PC-3 (cell line): Measurements from ENCODE around the gene SLC22A5. TPM values are rescaled to one million over a fixed set of nuclear protein-coding genes. Genes with fewer than 3 reads are reported as not detected.

Source experiments
- ATAC-seq: fragments of 200-7000 bp; cut with Tn5 transposase; 2 replicates; pipeline ENCODE4 v1.9.1; 2020; ENCODE audit warnings: mild to moderate bottlenecking, moderate library complexity
- BruUV-seq: library from RNA; stranded (reverse); fragments of 400-500 nt; replicated peaks from 2 replicates; lab custom pipeline; 2021; lab: Mats Ljungman, UMichigan
- CTCF ChIA-PET: fragments of 300-600 bp; sonication (Branson Sonifier 250); formaldehyde crosslinking; loops from one replicate; lab custom pipeline; 2022; ENCODE audit warnings: antibody characterized with exemption; lab: Charles Lee
- POLR2A ChIA-PET: fragments of 300-600 bp; sonication (Branson Sonifier 250); formaldehyde crosslinking; loops from one replicate; lab custom pipeline; 2022; ENCODE audit warnings: antibody characterized with exemption; ENCODE audit not compliant: unreplicated experiment; lab: Charles Lee
- DNase-seq: peaks from one replicate; pipeline ENCODE4 v3.0.0-alpha.2; 2015
- H2AFZ ChIP-seq: fragments of 300-600 bp; sonication (generic); 2 replicates; pipeline ENCODE4 v1.6.0; 2016; ENCODE audit warnings: antibody characterized with exemption, low read length
- H3F3A ChIP-seq: fragments of 300-600 bp; sonication (generic); one replicate; pipeline ENCODE4 v1.6.0; 2017; ENCODE audit warnings: antibody characterized with exemption, low read length, control low read depth, mild to moderate bottlenecking; ENCODE audit not compliant: unreplicated experiment
- H3K27ac ChIP-seq: fragments of 300-600 bp; sonication (generic); 2 replicates; pipeline ENCODE4 v1.5.1; 2016; ENCODE audit warnings: mild to moderate bottlenecking, low read length
- H3K27me3 ChIP-seq: fragments of 300-600 bp; sonication (generic); 2 replicates; pipeline ENCODE4 v1.6.1; 2016; ENCODE audit warnings: low read length, mixed read lengths
- H3K36me3 ChIP-seq: fragments of 300-600 bp; sonication (generic); 2 replicates; pipeline ENCODE4 v1.6.1; 2016; ENCODE audit warnings: low read depth, mixed run types, low read length, mixed read lengths
- H3K4me1 ChIP-seq: fragments of 300-600 bp; sonication (generic); 2 replicates; pipeline ENCODE4 v1.5.1; 2016; ENCODE audit warnings: low read length; ENCODE audit not compliant: insufficient read depth
- H3K4me2 ChIP-seq: fragments of 300-600 bp; sonication (generic); 2 replicates; pipeline ENCODE4 v1.6.0; 2016; ENCODE audit warnings: low read length
- H3K4me3 ChIP-seq: fragments of 300-600 bp; sonication (generic); 2 replicates; pipeline ENCODE4 v1.5.1; 2016; ENCODE audit warnings: mild to moderate bottlenecking, low read length, mixed read lengths
- H3K79me2 ChIP-seq: fragments of 300-600 bp; sonication (generic); 2 replicates; pipeline ENCODE4 v1.6.1; 2017; ENCODE audit warnings: low read length, mixed read lengths
- H3K9ac ChIP-seq: fragments of 300-600 bp; sonication (generic); 2 replicates; pipeline ENCODE4 v1.6.0; 2016; ENCODE audit warnings: mild to moderate bottlenecking, low read length
- H3K9me2 ChIP-seq: fragments of 300-600 bp; sonication (generic); replicated peaks from 2 replicates; pipeline ENCODE4 v1.6.1; 2016; ENCODE audit warnings: mixed run types, low read length, mixed read lengths
- H3K9me3 ChIP-seq: fragments of 300-600 bp; sonication (generic); 2 replicates; pipeline ENCODE4 v1.6.1; 2016; ENCODE audit warnings: low read length, mixed read lengths
- H4K20me1 ChIP-seq: fragments of 300-600 bp; sonication (generic); 2 replicates; pipeline ENCODE4 v1.6.1; 2016; ENCODE audit warnings: low read length, mixed read lengths
- EZH2 ChIP-seq: fragments of 300-600 bp; sonication (generic); IDR thresholded peaks from one replicate; pipeline ENCODE4 v1.6.1; 2017; ENCODE audit warnings: antibody characterized with exemption, mild to moderate bottlenecking, low read length; ENCODE audit not compliant: unreplicated experiment
- EZH2phosphoT487 ChIP-seq: fragments of 300-600 bp; sonication (generic); IDR thresholded peaks from 2 replicates; pipeline ENCODE4 v1.6.1; 2018; ENCODE audit warnings: mild to moderate bottlenecking, antibody characterized with exemption, low read length, borderline replicate concordance
- intact Hi-C: fragments of 100-400 bp; cut with micrococcal nuclease; formaldehyde crosslinking; loops from 2 replicates; pipeline ENCODE4 v1.9.0; 2023
- total RNA-seq: library from RNA; depleted of rRNA; stranded (reverse); fragments of >200 nt; gene quantifications from 2 replicates; pipeline ENCODE4 v1.2.3, GENCODE V29; 2014
- TF ChIP-seq, protein P1 (sequence below): fragments of 300-600 bp; sonication (generic); conservative IDR thresholded peaks from 2 replicates; pipeline ENCODE4 v1.5.1; 2017; ENCODE audit warnings: antibody characterized with exemption, low read depth, mild to moderate bottlenecking, low read length

The SLC22A5 gene
- total RNA-seq, 1 experiment from 2014 or later, result 8.2 TPM

DNA sequence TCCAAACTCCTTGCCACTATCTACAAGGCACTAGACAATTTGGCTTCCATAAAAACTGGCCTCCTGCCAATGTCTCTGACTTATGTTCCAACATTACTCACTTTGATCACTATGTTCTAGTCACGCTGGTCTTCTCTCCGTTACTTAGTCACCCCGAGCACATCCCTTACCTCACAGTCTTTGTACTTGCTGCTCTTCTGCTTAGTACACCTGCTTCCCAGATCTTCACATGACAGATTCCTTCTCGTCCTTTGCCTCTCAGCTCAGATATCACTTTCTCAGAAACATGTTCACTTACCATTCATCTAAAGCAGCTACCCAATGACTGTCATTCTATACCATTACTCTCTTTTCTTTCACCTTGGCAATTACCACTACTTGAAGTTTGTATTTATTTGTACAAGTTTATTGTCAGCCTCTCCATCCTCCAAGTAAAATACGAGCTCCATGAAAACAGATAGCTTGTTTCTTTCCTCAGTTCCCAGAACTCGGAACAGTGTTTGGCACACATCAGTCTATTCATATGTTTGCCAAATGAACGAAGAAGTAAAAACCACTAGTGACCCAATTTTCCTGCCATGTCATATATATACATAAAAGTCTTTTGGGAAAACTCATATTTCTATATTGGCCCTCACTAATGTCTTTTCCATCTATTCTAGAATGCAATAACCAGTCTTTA is 5.9 kb upstream of the SLC22A5 start:
- H3K79me2 ChIP-seq, result no peaks in the 10 kb centered on the region
- no peaks in the 10 kb centered on the region for H3K9me2 ChIP-seq
- ChIA-PET POLR2A (interaction anchor here (0.6 kb wide), 1 partner anchor 113 kb away, joined by 3 read pairs; no protein-coding TSS in a partner anchor), CTCF (no interaction called here)
- TF ChIP-seq, protein P1, sequence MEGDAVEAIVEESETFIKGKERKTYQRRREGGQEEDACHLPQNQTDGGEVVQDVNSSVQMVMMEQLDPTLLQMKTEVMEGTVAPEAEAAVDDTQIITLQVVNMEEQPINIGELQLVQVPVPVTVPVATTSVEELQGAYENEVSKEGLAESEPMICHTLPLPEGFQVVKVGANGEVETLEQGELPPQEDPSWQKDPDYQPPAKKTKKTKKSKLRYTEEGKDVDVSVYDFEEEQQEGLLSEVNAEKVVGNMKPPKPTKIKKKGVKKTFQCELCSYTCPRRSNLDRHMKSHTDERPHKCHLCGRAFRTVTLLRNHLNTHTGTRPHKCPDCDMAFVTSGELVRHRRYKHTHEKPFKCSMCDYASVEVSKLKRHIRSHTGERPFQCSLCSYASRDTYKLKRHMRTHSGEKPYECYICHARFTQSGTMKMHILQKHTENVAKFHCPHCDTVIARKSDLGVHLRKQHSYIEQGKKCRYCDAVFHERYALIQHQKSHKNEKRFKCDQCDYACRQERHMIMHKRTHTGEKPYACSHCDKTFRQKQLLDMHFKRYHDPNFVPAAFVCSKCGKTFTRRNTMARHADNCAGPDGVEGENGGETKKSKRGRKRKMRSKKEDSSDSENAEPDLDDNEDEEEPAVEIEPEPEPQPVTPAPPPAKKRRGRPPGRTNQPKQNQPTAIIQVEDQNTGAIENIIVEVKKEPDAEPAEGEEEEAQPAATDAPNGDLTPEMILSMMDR, result no peak
- TF ChIP-seq EZH2phosphoT487, result no peak
- TF ChIP-seq EZH2, result no peak
- no peaks in the 10 kb centered on the region for H4K20me1 ChIP-seq
- no peaks in the 10 kb centered on the region for H3K9me3 ChIP-seq
- H3K27ac ChIP-seq, result peak overlapping the region; percentile 44
- intact Hi-C loops, result loop anchor here (5.0 kb wide), 1 partner anchor 46 kb away; no protein-coding TSS in a partner anchor
- H3K4me1 ChIP-seq, result peaks cover 35% of the 10 kb centered on the region
- H3K27me3 ChIP-seq, result no peaks in the 10 kb centered on the region
- ATAC-seq (peak; percentile 95), DNase-seq (peak; percentile 94)
- H3K9ac ChIP-seq, result no peak overlapping the region
- no peak overlapping the region for H3K4me3 ChIP-seq
- BruUV-seq, result no TSS peak
- peak overlapping the region; percentile 11 for H3K4me2 ChIP-seq
- H3K36me3 ChIP-seq, result no peaks in the 10 kb centered on the region
- no peak overlapping the region for H2AFZ ChIP-seq
- H3F3A ChIP-seq, result peaks cover 5% of the 10 kb centered on the region

DNA sequence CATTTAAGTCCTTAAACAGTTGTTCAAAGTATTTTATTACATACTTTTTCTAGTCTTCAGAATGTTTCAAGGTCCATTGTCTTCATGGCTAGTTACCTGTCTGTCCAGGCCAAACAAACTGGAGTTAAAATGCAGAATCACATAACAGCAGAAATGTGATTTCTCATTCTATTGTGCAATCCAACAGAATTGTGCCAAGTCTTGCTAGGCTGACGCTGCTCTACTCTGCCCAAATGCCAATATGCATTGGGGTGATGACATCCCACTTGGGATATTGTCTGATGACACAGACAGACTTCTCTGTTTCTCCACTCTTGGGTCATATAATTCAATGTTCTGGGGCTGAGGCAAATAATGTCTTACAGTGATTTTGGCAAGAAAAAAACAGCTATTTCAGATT is 5.2 kb upstream of the SLC22A5 start:
- Histone ChIP-seq H4K20me1 (no peaks in the 10 kb centered on the region), H3K9me3 (no peaks in the 10 kb centered on the region), H3K79me2 (peaks cover 5% of the 10 kb centered on the region; the same call in 1 of the 2 replicates), H3K27ac (peak overlapping the region; percentile 44), H3K4me3 (no peak overlapping the region), H3K4me1 (peaks cover 39% of the 10 kb centered on the region), H3K27me3 (no peaks in the 10 kb centered on the region), H3K36me3 (no peaks in the 10 kb centered on the region), H3K9ac (no peak overlapping the region), H3F3A (peaks cover 5% of the 10 kb centered on the region), H3K9me2 (no peaks in the 10 kb centered on the region), H2AFZ (no peak overlapping the region), H3K4me2 (peak overlapping the region; percentile 11)
- no peak for TF ChIP-seq EZH2
- no peak for TF ChIP-seq EZH2phosphoT487
- TF ChIP-seq, protein P1, result no peak
- ChIA-PET CTCF (no interaction called here), POLR2A (no interaction called here)
- ATAC-seq, result no peak
- DNase-seq, result peak; percentile 80
- no TSS peak for BruUV-seq
- intact Hi-C loops, result loop anchor here (5.0 kb wide), 1 partner anchor 47 kb away; no protein-coding TSS in a partner anchor

DNA sequence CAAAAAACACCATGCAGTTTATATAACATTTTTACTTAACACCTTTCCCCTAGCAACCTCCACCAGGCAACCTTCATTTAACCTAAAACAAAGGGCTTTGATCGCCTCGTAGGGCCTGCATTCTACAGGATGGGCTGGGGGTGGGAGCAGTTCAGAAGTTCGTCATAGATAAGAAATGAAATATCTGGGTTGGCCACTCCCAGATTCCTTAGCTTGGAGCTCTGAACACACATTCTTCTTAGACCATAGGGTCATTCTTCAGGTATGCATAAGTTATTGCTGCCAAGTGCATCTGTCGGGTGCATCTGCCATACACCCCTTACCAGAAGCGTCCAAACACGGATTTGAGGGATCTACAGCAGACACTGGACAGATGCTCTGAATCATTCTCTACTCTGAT is 4.3 kb upstream of the SLC22A5 start:
- BruUV-seq, result no TSS peak
- H3K9ac ChIP-seq, result no peak overlapping the region
- ATAC-seq (peak; percentile 4), DNase-seq (peak; percentile 74)
- intact Hi-C loops, result no loop called here
- H3K36me3 ChIP-seq, result no peaks in the 10 kb centered on the region
- ChIA-PET CTCF (no interaction called here), POLR2A (interaction anchor here (0.6 kb wide), 1 partner anchor 312 kb away, joined by 3 read pairs; no protein-coding TSS in a partner anchor)
- no peaks in the 10 kb centered on the region for H3K27me3 ChIP-seq
- no peaks in the 10 kb centered on the region for H3K9me2 ChIP-seq
- H3K27ac ChIP-seq, result peak overlapping the region; percentile 44
- no peaks in the 10 kb centered on the region for H4K20me1 ChIP-seq
- H3K4me1 ChIP-seq, result peaks cover 39% of the 10 kb centered on the region
- H3K4me2 ChIP-seq, result peak overlapping the region; percentile 37; the same call in 1 of the 2 replicates
- TF ChIP-seq EZH2 (no peak), EZH2phosphoT487 (no peak)
- TF ChIP-seq, protein P1, result no peak
- H3F3A ChIP-seq, result peaks cover 5% of the 10 kb centered on the region
- H3K4me3 ChIP-seq, result no peak overlapping the region
- no peaks in the 10 kb centered on the region for H3K9me3 ChIP-seq
- H3K79me2 ChIP-seq, result peaks cover 10% of the 10 kb centered on the region
- no peak overlapping the region for H2AFZ ChIP-seq
